DOHH2 (cell line): ENCODE data around the gene KRTAP19-2.

Experiments
- EZH2phosphoT487 ChIP-seq: fragments of 200-600 bp; sonication (generic); IDR thresholded peaks from 2 replicates; pipeline ENCODE4 v1.6.1; 2017; ENCODE audit warnings: borderline replicate concordance, mild to moderate bottlenecking, antibody characterized with exemption, low read length, moderate library complexity, mixed read lengths
- TF ChIP-seq, protein P1 (sequence below): fragments of 200-600 bp; sonication (generic); IDR thresholded peaks from one replicate; pipeline ENCODE4 v1.5.1; 2014; ENCODE audit warnings: antibody characterized with exemption, mild to moderate bottlenecking, low read depth, low read length; ENCODE audit not compliant: poor library complexity, severe bottlenecking

DNA sequence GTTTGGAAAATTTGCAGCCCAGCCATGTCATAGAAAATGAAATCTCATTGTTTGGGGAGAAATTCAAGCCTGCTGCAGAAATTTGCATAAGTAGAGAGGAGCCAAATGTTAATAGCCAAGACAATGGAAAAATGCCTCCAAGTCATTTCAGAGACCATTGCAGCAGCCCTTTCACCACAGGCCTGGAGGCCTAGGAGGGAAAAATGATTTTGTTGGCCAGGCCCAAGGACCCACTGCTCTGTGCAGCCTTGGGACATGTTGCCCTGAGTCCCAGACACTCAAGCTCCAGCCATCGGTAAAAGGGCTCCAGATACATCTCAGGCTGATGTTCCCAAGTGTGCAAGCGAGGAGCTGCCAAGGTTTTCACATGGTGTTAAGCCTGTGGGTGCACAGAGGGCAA, 1.1 kb downstream of the KRTAP19-2 start:
- TF ChIP-seq, protein P1, sequence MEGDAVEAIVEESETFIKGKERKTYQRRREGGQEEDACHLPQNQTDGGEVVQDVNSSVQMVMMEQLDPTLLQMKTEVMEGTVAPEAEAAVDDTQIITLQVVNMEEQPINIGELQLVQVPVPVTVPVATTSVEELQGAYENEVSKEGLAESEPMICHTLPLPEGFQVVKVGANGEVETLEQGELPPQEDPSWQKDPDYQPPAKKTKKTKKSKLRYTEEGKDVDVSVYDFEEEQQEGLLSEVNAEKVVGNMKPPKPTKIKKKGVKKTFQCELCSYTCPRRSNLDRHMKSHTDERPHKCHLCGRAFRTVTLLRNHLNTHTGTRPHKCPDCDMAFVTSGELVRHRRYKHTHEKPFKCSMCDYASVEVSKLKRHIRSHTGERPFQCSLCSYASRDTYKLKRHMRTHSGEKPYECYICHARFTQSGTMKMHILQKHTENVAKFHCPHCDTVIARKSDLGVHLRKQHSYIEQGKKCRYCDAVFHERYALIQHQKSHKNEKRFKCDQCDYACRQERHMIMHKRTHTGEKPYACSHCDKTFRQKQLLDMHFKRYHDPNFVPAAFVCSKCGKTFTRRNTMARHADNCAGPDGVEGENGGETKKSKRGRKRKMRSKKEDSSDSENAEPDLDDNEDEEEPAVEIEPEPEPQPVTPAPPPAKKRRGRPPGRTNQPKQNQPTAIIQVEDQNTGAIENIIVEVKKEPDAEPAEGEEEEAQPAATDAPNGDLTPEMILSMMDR = no peak
- TF ChIP-seq EZH2phosphoT487 = no peak
